Activated B cell treated with CpG ODN at 0.5 μM for 24 hours (primary cell): ENCODE results near the gene SLC25A19. TPM values are rescaled to one million over a fixed set of nuclear protein-coding genes. Genes with fewer than 3 reads are reported as not detected.

Experiments
- ATAC-seq: fragments of 200-7000 bp; cut with Tn5 transposase; one replicate; pipeline ENCODE4 v1.10.0; 2021; ENCODE audit warnings: low read depth, mild to moderate bottlenecking, moderate library complexity
- CTCF ChIA-PET: fragments of 350-600 bp; sonication (Branson Sonifier 250); formaldehyde crosslinking; loops from one replicate; lab custom pipeline; 2021; ENCODE audit warnings: antibody characterized with exemption; lab: Charles Lee
- POLR2A ChIA-PET: fragments of 350-600 bp; sonication (Branson Sonifier 250); formaldehyde crosslinking; loops from one replicate; lab custom pipeline; 2021; ENCODE audit warnings: antibody characterized with exemption; lab: Charles Lee
- DNase-seq: peaks from one replicate; pipeline ENCODE4 v3.0.0; 2022
- H3K27ac Mint-ChIP-seq: one replicate; pipeline ENCODE4 v1.8.0; 2020; ENCODE audit warnings: mixed read lengths
- H3K27me3 Mint-ChIP-seq: one replicate; pipeline ENCODE4 v1.8.0; 2021; ENCODE audit warnings: mixed read lengths
- H3K36me3 Mint-ChIP-seq: one replicate; pipeline ENCODE4 v1.8.0; 2021; ENCODE audit warnings: low read depth, mixed read lengths
- H3K4me1 Mint-ChIP-seq: one replicate; pipeline ENCODE4 v1.8.0; 2021; ENCODE audit warnings: mixed read lengths
- H3K4me3 Mint-ChIP-seq: one replicate; pipeline ENCODE4 v1.8.0; 2020; ENCODE audit warnings: mild to moderate bottlenecking, mixed read lengths
- H3K9me3 Mint-ChIP-seq: one replicate; pipeline ENCODE4 v1.8.0; 2020; ENCODE audit warnings: mixed read lengths
- CTCF ChIP-seq: fragments of 200-600 bp; IDR thresholded peaks from one replicate; pipeline ENCODE4 v1.8.0; 2022; ENCODE audit warnings: antibody characterized with exemption, mild to moderate bottlenecking
- intact Hi-C: fragments of 100-400 bp; cut with micrococcal nuclease; formaldehyde crosslinking; loops from one replicate; pipeline ENCODE4 v1.15.1; 2024
- total RNA-seq: library from RNA; stranded (reverse); gene quantifications from 2 replicates; pipeline ENCODE4 v1.2.3, GENCODE V29; 2022

The SLC25A19 gene
- total RNA-seq, 1 donor from 2014 or later, result 96.7 TPM

- Mint-ChIP-seq H3K27me3 (no peaks in the 10 kb centered on the region), H3K36me3 (peaks cover 79% of the 10 kb centered on the region), H3K4me3 (no peak overlapping the region), H3K9me3 (no peaks in the 10 kb centered on the region), H3K27ac (peak overlapping the region; percentile 93), H3K4me1 (peaks cover 88% of the 10 kb centered on the region)
- no peak for TF ChIP-seq CTCF
- intact Hi-C loops, result no loop called here
- CTCF ChIA-PET, result interaction anchor here (1.1 to 5.2 kb wide), 11 partner anchors 17 to 91 kb away, joined by 3 to 54 read pairs (median 16); partner anchors contain the start of genes GRB2 and SLC25A19
- DNase-seq (no peak), ATAC-seq (no peak)
- POLR2A ChIA-PET, result interaction anchor here (0.6 to 22.1 kb wide), 10 partner anchors 10 to 688 kb away, joined by 3 to 1048 read pairs (median 10); partner anchors contain the start of genes GRB2, MIF4GD, MRPS7 and SLC25A19
Observed at GRCh38 chr17:75321506-75321905, 32.3 kb upstream of the SLC25A19 start.

- POLR2A ChIA-PET, result interaction anchor here (0.6 to 22.1 kb wide), 15 partner anchors 8 to 545 kb away, joined by 3 to 1048 read pairs (median 4); partner anchors contain the start of genes GRB2, MIF4GD and SLC25A19
- H3K27ac Mint-ChIP-seq, result peak overlapping the region; percentile 93
- DNase-seq, result no peak
- peak; percentile 53 for ATAC-seq
- H3K36me3 Mint-ChIP-seq, result peaks cover 78% of the 10 kb centered on the region
- no peak for TF ChIP-seq CTCF
- CTCF ChIA-PET, result interaction anchor here (0.8 to 5.2 kb wide), 7 partner anchors 23 to 93 kb away, joined by 3 to 54 read pairs (median 8); partner anchors contain the start of genes GRB2 and SLC25A19
- H3K4me3 Mint-ChIP-seq, result peak overlapping the region; percentile 70
- no peaks in the 10 kb centered on the region for H3K9me3 Mint-ChIP-seq
- no peaks in the 10 kb centered on the region for H3K27me3 Mint-ChIP-seq
- peaks cover 87% of the 10 kb centered on the region for H3K4me1 Mint-ChIP-seq
- intact Hi-C loops, result loop anchor here (1.0 kb wide), 1 partner anchor 23 kb away; no protein-coding TSS in a partner anchor
Observed at GRCh38 chr17:75319904-75320691, 30.9 kb upstream of the SLC25A19 start.

- no peak for TF ChIP-seq CTCF
- DNase-seq (no peak), ATAC-seq (no peak)
- intact Hi-C loops, result no loop called here
- H3K4me1 Mint-ChIP-seq, result peaks cover 87% of the 10 kb centered on the region
- H3K27me3 Mint-ChIP-seq, result no peaks in the 10 kb centered on the region
- no peak overlapping the region for H3K4me3 Mint-ChIP-seq
- H3K36me3 Mint-ChIP-seq, result peaks cover 69% of the 10 kb centered on the region
- H3K9me3 Mint-ChIP-seq, result no peaks in the 10 kb centered on the region
- POLR2A ChIA-PET, result interaction anchor here (0.7 to 22.1 kb wide), 6 partner anchors 19 to 240 kb away, joined by 3 to 1048 read pairs (median 7); partner anchors contain the start of gene SLC25A19
- peak overlapping the region; percentile 93 for H3K27ac Mint-ChIP-seq
- CTCF ChIA-PET, result interaction anchor here (5.2 kb wide), 1 partner anchor 22 kb away, joined by 54 read pairs; no protein-coding TSS in a partner anchor
Observed at GRCh38 chr17:75318615-75319222, 29.5 kb upstream of the SLC25A19 start.

- DNase-seq, result no peak
- ATAC-seq, result no peak
- ChIA-PET CTCF (no interaction called here), POLR2A (interaction anchor here (1.1 to 22.1 kb wide), 3 partner anchors 21 to 86 kb away, joined by 3 to 1048 read pairs (median 25); partner anchors contain the start of gene SLC25A19)
- no peaks in the 10 kb centered on the region for H3K9me3 Mint-ChIP-seq
- H3K36me3 Mint-ChIP-seq, result peaks cover 64% of the 10 kb centered on the region
- peaks cover 86% of the 10 kb centered on the region for H3K4me1 Mint-ChIP-seq
- intact Hi-C loops, result no loop called here
- H3K27ac Mint-ChIP-seq, result peak overlapping the region; percentile 93
- H3K4me3 Mint-ChIP-seq, result no peak overlapping the region
- no peaks in the 10 kb centered on the region for H3K27me3 Mint-ChIP-seq
- no peak for TF ChIP-seq CTCF
Observed at GRCh38 chr17:75318211-75318610, 29.0 kb upstream of the SLC25A19 start.
